IMR-90 (cell line): ENCODE data around the gene NIF3L1. TPM values are rescaled to one million over a fixed set of nuclear protein-coding genes. Genes with fewer than 3 reads are reported as not detected.

Experiments used
- ATAC-seq: fragments of 200-7000 bp; cut with Tn5 transposase; 2 replicates; pipeline ENCODE4 v1.9.1; 2020; ENCODE audit warnings: low read depth, mild to moderate bottlenecking, moderate library complexity
- BruUV-seq: library from RNA; stranded (reverse); fragments of 400-500 nt; replicated peaks from 2 replicates; lab custom pipeline; 2021; lab: Mats Ljungman, UMichigan
- CTCF ChIA-PET: fragments of 300-600 bp; formaldehyde crosslinking; extraction: SDS; loops from one replicate; lab custom pipeline; 2021; ENCODE audit warnings: antibody characterized with exemption; lab: Yijun Ruan, JAX
- POLR2A ChIA-PET: fragments of 300-600 bp; sonication (Branson Sonifier 250); formaldehyde crosslinking; loops from one replicate; lab custom pipeline; 2022; ENCODE audit warnings: antibody characterized with exemption; ENCODE audit not compliant: unreplicated experiment; lab: Charles Lee
- DNase-seq: peaks from one replicate; pipeline ENCODE4 v3.0.0; 2013
- H2AFZ ChIP-seq: replicated peaks from 2 replicates; pipeline ENCODE3; 2013; ENCODE audit warnings: low read length, mild to moderate bottlenecking; ENCODE audit not compliant: poor library complexity
- H2AK5ac ChIP-seq: 2 replicates; pipeline ENCODE4 v1.6.1; 2013; ENCODE audit warnings: low read depth, low read length, inconsistent platforms
- H2AK9ac ChIP-seq: replicated peaks from 2 replicates; pipeline ENCODE3; 2013; ENCODE audit warnings: mild to moderate bottlenecking, low read depth, low read length, moderate library complexity; ENCODE audit not compliant: poor library complexity
- H2BK120ac ChIP-seq: 2 replicates; pipeline ENCODE4 v1.6.1; 2013; ENCODE audit warnings: low read depth, low read length, inconsistent platforms
- H2BK15ac ChIP-seq: 3 replicates; pipeline ENCODE4 v1.6.1; 2013; ENCODE audit warnings: low read depth, low read length, inconsistent platforms
- H2BK20ac ChIP-seq: 2 replicates; pipeline ENCODE4 v1.6.1; 2013; ENCODE audit warnings: low read depth, mild to moderate bottlenecking, inconsistent platforms, low read length, moderate library complexity
- H2BK5ac ChIP-seq: 2 replicates; pipeline ENCODE4 v1.6.1; 2013; ENCODE audit warnings: mild to moderate bottlenecking, low read depth, low read length, inconsistent platforms; ENCODE audit not compliant: poor library complexity, severe bottlenecking
- H3K14ac ChIP-seq: replicated peaks from 2 replicates; pipeline ENCODE4 v1.6.1; 2013; ENCODE audit warnings: low read depth, low read length, inconsistent platforms
- H3K18ac ChIP-seq: 2 replicates; pipeline ENCODE4 v1.6.1; 2013; ENCODE audit warnings: low read depth, low read length, control low read depth
- H3K23ac ChIP-seq: 2 replicates; pipeline ENCODE4 v1.6.1; 2013; ENCODE audit warnings: low read depth, low read length, inconsistent platforms
- H3K27ac ChIP-seq: 2 replicates; pipeline ENCODE4 v1.5.1; 2013; ENCODE audit warnings: mild to moderate bottlenecking, control low read depth, low read length; ENCODE audit not compliant: insufficient read depth
- H3K27me3 ChIP-seq: 2 replicates; pipeline ENCODE4 v1.6.1; 2013; ENCODE audit warnings: low read length; ENCODE audit not compliant: control insufficient read depth, insufficient read depth
- H3K36me3 ChIP-seq: 2 replicates; pipeline ENCODE4 v1.6.1; 2013; ENCODE audit warnings: low read length, mixed read lengths; ENCODE audit not compliant: control insufficient read depth, insufficient read depth
- H3K4ac ChIP-seq: 2 replicates; pipeline ENCODE4 v1.6.1; 2013; ENCODE audit warnings: low read depth, low read length, inconsistent platforms
- H3K4me1 ChIP-seq: 2 replicates; pipeline ENCODE4 v1.6.1; 2013; ENCODE audit warnings: low read length, mixed read lengths; ENCODE audit not compliant: control insufficient read depth, insufficient read depth
- H3K4me2 ChIP-seq: 2 replicates; pipeline ENCODE4 v1.6.1; 2013; ENCODE audit warnings: low read depth, mild to moderate bottlenecking, control low read depth, low read length, moderate library complexity
- H3K4me3 ChIP-seq: 2 replicates; pipeline ENCODE4 v1.5.1; 2013; ENCODE audit warnings: low read depth, mild to moderate bottlenecking, control low read depth, low read length, moderate library complexity; ENCODE audit not compliant: insufficient read depth
- H3K56ac ChIP-seq: 2 replicates; pipeline ENCODE4 v1.6.1; 2013; ENCODE audit warnings: low read length, inconsistent platforms; ENCODE audit not compliant: insufficient read depth; ENCODE audit errors: extremely low read depth
- H3K79me1 ChIP-seq, 2 experiments: 2 replicates each; pipeline ENCODE4 v1.6.1; 2013; ENCODE audit warnings: low read length in 2 of 2, inconsistent platforms in 1 of 2, low read depth in 1 of 2
- H3K9ac ChIP-seq: 2 replicates; pipeline ENCODE4 v1.6.1; 2013; ENCODE audit warnings: low read depth, low read length, control low read depth
- H3K9me1 ChIP-seq: 2 replicates; pipeline ENCODE4 v1.6.1; 2013; ENCODE audit warnings: low read length, inconsistent platforms; ENCODE audit not compliant: insufficient read depth
- H3K9me3 ChIP-seq: 2 replicates; pipeline ENCODE4 v1.6.1; 2013; ENCODE audit warnings: low read length; ENCODE audit not compliant: control insufficient read depth, insufficient read depth
- H4K20me1 ChIP-seq: 2 replicates; pipeline ENCODE4 v1.6.1; 2013; ENCODE audit warnings: low read length, inconsistent platforms; ENCODE audit not compliant: insufficient read depth
- H4K5ac ChIP-seq: 2 replicates; pipeline ENCODE4 v1.6.1; 2013; ENCODE audit warnings: mild to moderate bottlenecking, low read depth, low read length, control low read depth
- H4K8ac ChIP-seq, 2 experiments: 2 replicates each; pipeline ENCODE4 v1.6.1; 2013; ENCODE audit warnings: low read depth in 2 of 2, low read length in 2 of 2, control low read depth in 1 of 2, inconsistent platforms in 1 of 2
- H4K91ac ChIP-seq: 2 replicates; pipeline ENCODE4 v1.6.1; 2013; ENCODE audit warnings: low read depth, low read length, inconsistent platforms; ENCODE audit not compliant: insufficient read depth
- MXI1 ChIP-seq: IDR thresholded peaks from 2 replicates; pipeline ENCODE4 v1.6.1; 2012; ENCODE audit warnings: low read depth, mild to moderate bottlenecking, low read length, moderate library complexity, borderline replicate concordance
- WGBS, 2 experiments: methylation state at CpG; one replicate each; pipeline versions ENCODE4 v1.1.5 to v1.1.7; 2013; ENCODE audit warnings: missing lambda C conversion rate in 2 of 2; ENCODE audit not compliant: insufficient read length in 1 of 2; ENCODE audit errors: extremely low coverage in 2 of 2; 5-methylcytosine and 5-hydroxymethylcytosine counted together
- dilution Hi-C: fragments of 300-500 bp; cut with HindIII; formaldehyde crosslinking; loops from one replicate; pipeline ENCODE4 v1.14.3; 2018; ENCODE audit warnings: low sequenced_read_pairs; ENCODE audit not compliant: unreplicated experiment
- in situ Hi-C: fragments of 300-500 bp; cut with MboI; formaldehyde crosslinking; loops from 3 replicates; pipeline ENCODE4 v1.14.3; 2019; ENCODE audit warnings: low sequenced_read_pairs, inconsistent platforms, mixed read lengths
- intact Hi-C: fragments of 100-400 bp; cut with micrococcal nuclease; formaldehyde crosslinking; loops from 2 replicates; pipeline ENCODE4 v1.10.0; 2022
- polyA plus RNA-seq, 3 experiments: library from polyadenylated mRNA; depleted of rRNA; stranded (reverse); fragments of >200 nt; gene quantifications; 2 replicates each; pipeline ENCODE4 v1.2.3, GENCODE V29; 2012; ENCODE audit warnings: low replicate concordance in 1 of 3
- total RNA-seq: library from RNA; depleted of rRNA; stranded (reverse); fragments of >200 nt; gene quantifications from 2 replicates; pipeline ENCODE4 v1.2.3, GENCODE V29; 2012

Gene NIF3L1
- total and polyA plus RNA-seq, 2 of the 4 experiments (the other 2 are of a cell fraction), result 43.0 to 54.6 TPM

- no peak overlapping the region for H3K4me2 ChIP-seq
- dilution Hi-C loops (no loop called here), intact Hi-C loops (no loop called here), in situ Hi-C loops (no loop called here)
- no peak for TF ChIP-seq MXI1
- H3K4me3 ChIP-seq, result no peak overlapping the region
- no peak overlapping the region for H3K14ac ChIP-seq
- H3K27ac ChIP-seq, result no peak overlapping the region
- no peaks in the 10 kb centered on the region for H3K9me3 ChIP-seq
- no TSS peak for BruUV-seq
- no peak overlapping the region for H3K23ac ChIP-seq
- no peak overlapping the region for H3K56ac ChIP-seq
- no peak overlapping the region for H2AFZ ChIP-seq
- no peak for DNase-seq
- H3K36me3 ChIP-seq, result peaks cover 41% of the 10 kb centered on the region
- peaks cover 36% of the 10 kb centered on the region for H4K20me1 ChIP-seq
- CTCF ChIA-PET, result no interaction called here
- H3K9ac ChIP-seq, result no peak overlapping the region
- no peaks in the 10 kb centered on the region for H3K4me1 ChIP-seq
- H2BK15ac ChIP-seq, result no peak overlapping the region
- no peak overlapping the region for H4K91ac ChIP-seq
- no peak overlapping the region for H4K5ac ChIP-seq
- H3K4ac ChIP-seq, result no peak overlapping the region
- 95% methylated on average over 2 of the region's 6 CpGs; no CpG with 5 or more reads in 1 of the 2 experiments for WGBS, 2 experiments
- no peak overlapping the region for H4K8ac ChIP-seq
- H2AK5ac ChIP-seq, result no peak overlapping the region
- peaks cover 6 to 17% of the 10 kb centered on the region in 2 experiments for H3K79me1 ChIP-seq
- no peak overlapping the region for H2BK120ac ChIP-seq
- no peak overlapping the region for H3K18ac ChIP-seq
- no peak overlapping the region for H2BK5ac ChIP-seq
- ATAC-seq, result no peak
- H2AK9ac ChIP-seq, result no peak overlapping the region
- no peaks in the 10 kb centered on the region for H3K9me1 ChIP-seq
- H2BK20ac ChIP-seq, result no peak overlapping the region
- no peaks in the 10 kb centered on the region for H3K27me3 ChIP-seq
- POLR2A ChIA-PET, result no interaction called here
Measured at GRCh38 chr2:200851398-200852248, 37.5 kb upstream of the NIF3L1 start.
